ENCODE results near the gene LTBP1. TPM values are rescaled to one million over a fixed set of nuclear protein-coding genes. Genes with fewer than 3 reads are reported as not detected.

The LTBP1 gene
- total RNA-seq, 1 donor from 2014 or later = 124 TPM

DNA sequence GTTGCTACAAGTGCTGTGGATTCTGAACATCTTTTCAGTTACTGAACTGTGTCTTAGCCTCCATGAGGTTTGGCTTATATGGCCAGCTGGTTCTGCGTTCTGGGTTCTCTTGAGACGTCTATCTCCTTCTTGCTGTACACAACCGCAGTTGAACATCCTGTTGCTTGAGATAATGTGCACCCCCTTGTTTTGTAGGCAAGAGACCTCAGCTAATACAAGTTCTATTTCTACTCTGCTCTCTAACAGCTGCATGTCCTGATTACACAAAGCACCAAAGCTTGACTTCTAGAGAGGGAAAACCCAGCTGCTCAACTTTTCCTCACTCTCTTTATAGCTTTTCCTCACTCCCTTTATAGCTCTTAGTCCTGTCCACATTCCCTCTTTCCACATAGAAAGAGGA, 176.0 kb downstream of the LTBP1 start:
- intact Hi-C loops (cut with DNase I) = no loop called here
- no peak for DNase-seq (ENCODE audit: low spot score)

GRCh38 chr2:33123216-33123615, 176.5 kb downstream of the LTBP1 start:
- intact Hi-C loops (cut with DNase I) = no loop called here
- DNase-seq (ENCODE audit: low spot score) = no peak

DNA sequence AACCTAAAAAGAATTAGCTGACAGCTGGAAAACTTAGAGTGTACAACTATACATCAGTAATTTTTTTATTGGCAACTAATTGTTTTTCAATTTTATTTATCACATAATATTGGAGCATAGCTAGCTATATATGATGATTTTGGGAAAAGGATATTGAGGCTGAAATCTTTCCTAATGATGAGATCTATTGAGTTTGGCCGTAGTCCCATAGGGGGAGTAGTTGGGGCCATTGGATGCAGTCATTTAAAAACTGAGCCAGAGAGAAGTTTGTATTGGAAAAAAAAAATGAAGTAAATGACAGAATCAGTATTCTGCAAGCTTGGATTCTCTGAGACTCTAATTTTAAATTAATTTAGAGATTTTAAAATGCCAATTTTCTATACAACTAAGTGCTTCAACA, 179.8 kb downstream of the LTBP1 start:
- intact Hi-C loops (cut with DNase I) = no loop called here
- no peak for DNase-seq (ENCODE audit: low spot score)

- intact Hi-C loops (cut with DNase I) = no loop called here
- DNase-seq (ENCODE audit: low spot score) = no peak
Measured at GRCh38 chr2:33126958-33127357, 180.2 kb downstream of the LTBP1 start.

GRCh38 chr2:33129263-33130053, 182.7 kb downstream of the LTBP1 start:
- DNase-seq (ENCODE audit: low spot score) = no peak
- intact Hi-C loops (cut with DNase I) = loop anchor here (5.0 to 10.0 kb wide), 3 partner anchors 83 to 355 kb away; no protein-coding TSS in a partner anchor

GRCh38 chr2:33130054-33130447, 183.3 kb downstream of the LTBP1 start:
- DNase-seq (ENCODE audit: low spot score) = no peak
- intact Hi-C loops (cut with DNase I) = loop anchor here (5.0 to 10.0 kb wide), 3 partner anchors 82 to 355 kb away; no protein-coding TSS in a partner anchor

- DNase-seq (ENCODE audit: low spot score) = no peak
- intact Hi-C loops (cut with DNase I) = loop anchor here (5.0 to 10.0 kb wide), 3 partner anchors 82 to 356 kb away; no protein-coding TSS in a partner anchor
Measured at GRCh38 chr2:33130544-33130943, 183.8 kb downstream of the LTBP1 start.

GRCh38 chr2:33131111-33131510, 184.4 kb downstream of the LTBP1 start:
- intact Hi-C loops (cut with DNase I) = loop anchor here (5.0 to 10.0 kb wide), 3 partner anchors 81 to 356 kb away; no protein-coding TSS in a partner anchor
- DNase-seq (ENCODE audit: low spot score) = no peak

- no peak for DNase-seq (ENCODE audit: low spot score)
- intact Hi-C loops (cut with DNase I) = loop anchor here (5.0 to 10.0 kb wide), 3 partner anchors 81 to 357 kb away; no protein-coding TSS in a partner anchor
Measured at GRCh38 chr2:33131749-33132148, 185.0 kb downstream of the LTBP1 start.

GRCh38 chr2:33133454-33133952, 186.8 kb downstream of the LTBP1 start:
- DNase-seq (ENCODE audit: low spot score) = no peak
- intact Hi-C loops (cut with DNase I) = loop anchor here (5.0 to 10.0 kb wide), 3 partner anchors 79 to 359 kb away; no protein-coding TSS in a partner anchor

DNA sequence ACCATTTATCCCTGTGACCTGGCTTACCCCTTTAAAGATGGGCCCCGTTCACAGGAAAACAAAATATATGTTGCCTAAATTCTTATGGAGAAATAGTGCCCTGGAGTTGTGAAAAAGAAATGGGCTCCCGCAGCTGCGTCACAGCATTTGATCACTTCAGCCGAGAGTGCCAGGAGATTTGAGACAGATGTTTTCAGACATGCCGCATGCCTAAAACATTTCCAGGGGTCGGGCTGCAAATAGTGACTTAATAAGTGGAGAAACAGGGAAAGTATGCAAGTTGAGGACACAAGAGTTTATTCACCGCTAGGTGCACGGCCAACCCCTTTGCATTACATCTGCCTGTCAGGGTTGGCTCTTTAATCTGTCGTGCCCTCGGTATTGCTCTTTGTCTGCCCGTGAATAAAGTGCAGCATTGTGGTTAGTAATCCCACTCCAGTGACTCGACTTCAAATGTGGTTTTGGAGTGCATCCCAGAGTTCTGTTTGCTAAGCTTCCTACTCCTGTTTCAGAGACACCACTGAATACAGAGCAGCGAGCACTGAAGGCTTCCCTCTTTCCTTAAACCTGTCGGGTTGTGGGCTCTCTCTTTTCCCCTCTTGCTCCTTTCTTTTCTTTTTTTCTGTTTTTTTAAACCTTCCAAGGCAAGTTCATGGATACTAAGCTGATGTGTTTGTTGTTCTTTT, 187.5 kb downstream of the LTBP1 start:
- no peak for DNase-seq (ENCODE audit: low spot score)
- intact Hi-C loops (cut with DNase I) = loop anchor here (5.0 to 10.0 kb wide), 3 partner anchors 78 to 359 kb away; no protein-coding TSS in a partner anchor

DNA sequence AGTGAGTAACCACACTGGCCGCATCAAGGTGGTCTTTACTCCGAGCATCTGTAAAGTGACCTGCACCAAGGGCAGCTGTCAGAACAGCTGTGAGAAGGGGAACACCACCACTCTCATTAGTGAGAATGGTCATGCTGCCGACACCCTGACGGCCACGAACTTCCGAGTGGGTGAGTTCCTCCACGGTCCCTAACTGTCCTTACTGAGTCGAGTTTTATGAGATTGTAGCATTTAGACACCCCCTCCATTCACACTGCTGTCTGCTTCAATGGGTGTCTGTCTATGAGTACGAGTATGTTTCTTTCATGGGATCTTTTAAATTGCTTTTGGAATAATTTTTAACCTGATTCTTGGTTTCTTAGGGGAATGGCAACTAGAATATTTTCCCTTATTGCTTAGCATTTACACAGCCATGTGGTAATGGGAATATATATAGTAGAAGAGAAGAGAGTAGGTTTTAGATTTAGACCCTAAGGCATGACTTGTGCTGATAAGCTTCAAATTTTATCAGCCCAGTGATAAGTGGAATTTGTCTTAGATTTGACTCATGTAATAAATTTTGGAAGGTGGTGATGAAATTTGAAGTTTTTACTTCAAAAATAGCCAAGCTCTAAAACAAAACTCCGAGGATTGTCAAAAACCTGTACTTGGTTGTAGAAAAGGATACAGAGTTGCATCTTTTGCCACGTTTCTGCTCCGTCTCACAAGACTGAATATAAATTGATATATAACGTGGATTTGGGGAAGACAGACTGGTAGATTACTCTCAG, 188.2 kb downstream of the LTBP1 start:
- no peak for DNase-seq (ENCODE audit: low spot score)
- intact Hi-C loops (cut with DNase I) = loop anchor here (5.0 to 10.0 kb wide), 3 partner anchors 77 to 360 kb away; no protein-coding TSS in a partner anchor

- no peak for DNase-seq (ENCODE audit: low spot score)
- intact Hi-C loops (cut with DNase I) = loop anchor here (10.0 kb wide), 2 partner anchors 129 to 361 kb away; no protein-coding TSS in a partner anchor
Measured at GRCh38 chr2:33135645-33136044, 188.9 kb downstream of the LTBP1 start.

GRCh38 chr2:33136056-33136455, 189.3 kb downstream of the LTBP1 start:
- intact Hi-C loops (cut with DNase I) = loop anchor here (10.0 kb wide), 2 partner anchors 129 to 361 kb away; no protein-coding TSS in a partner anchor

DNA sequence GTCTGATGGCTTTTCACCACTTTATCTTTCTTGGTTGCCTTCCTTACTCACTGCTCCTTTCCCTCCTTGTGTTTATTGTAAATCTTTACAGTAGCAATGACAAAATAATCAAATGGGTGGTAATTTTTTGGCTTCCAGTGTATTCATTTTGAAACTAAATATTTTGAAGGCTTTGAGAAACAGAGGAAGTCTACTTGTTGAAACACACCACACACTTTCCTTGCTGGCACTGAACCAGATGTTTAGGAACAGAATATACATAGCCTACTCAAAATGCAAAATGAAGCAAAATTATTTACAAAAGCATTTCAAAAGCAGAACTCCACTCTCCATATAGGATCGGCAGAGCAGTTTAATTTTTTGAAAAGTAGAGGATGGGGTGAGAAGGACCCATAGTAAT, 189.8 kb downstream of the LTBP1 start:
- DNase-seq (ENCODE audit: low spot score) = no peak
- intact Hi-C loops (cut with DNase I) = loop anchor here (10.0 kb wide), 2 partner anchors 128 to 362 kb away; no protein-coding TSS in a partner anchor

More at GRCh38 chr2:33136056-33136455, 189.3 kb downstream of the LTBP1 start:
- DNase-seq (ENCODE audit: low spot score) = no peak

DNA sequence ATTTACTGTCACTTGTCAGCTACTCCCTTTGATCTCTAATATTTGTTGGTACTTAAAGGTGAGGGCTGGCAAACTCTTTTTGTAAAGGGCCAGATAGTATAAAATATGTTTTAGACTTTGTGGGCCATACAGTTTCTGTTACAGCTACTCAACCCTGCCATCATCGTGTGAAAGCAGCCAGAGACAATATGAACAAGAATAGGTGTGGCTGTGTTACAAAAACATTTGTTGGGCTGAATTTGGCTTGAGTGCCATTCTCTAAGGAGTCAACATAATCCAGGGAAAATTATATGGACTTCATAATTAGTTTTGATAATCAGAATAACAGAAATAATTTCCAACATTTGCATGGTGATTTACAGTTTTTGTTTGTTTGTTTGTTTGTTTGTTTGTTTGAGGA, 190.6 kb downstream of the LTBP1 start:
- intact Hi-C loops (cut with DNase I) = loop anchor here (10.0 kb wide), 2 partner anchors 127 to 363 kb away; no protein-coding TSS in a partner anchor
- no peak for DNase-seq (ENCODE audit: low spot score)

DNA sequence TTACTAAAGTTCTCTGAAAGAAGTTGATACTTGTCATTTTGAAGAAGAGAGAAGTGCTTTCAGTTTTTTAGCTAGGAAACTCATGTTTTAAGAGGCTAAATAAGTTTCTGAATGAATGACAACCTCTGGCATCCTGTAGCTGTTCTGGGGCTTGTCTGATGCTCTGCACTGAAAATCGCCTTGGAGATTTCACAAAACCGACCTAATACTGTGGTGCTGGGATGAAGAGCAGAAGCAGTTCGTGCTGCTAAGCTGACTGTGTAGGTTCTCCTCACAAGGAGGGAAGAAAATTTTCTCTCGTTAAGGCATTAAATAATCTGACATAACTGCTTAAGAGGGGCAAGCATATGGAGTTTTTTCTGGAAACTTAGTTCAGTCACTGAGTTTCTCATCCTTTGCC, 193.2 kb downstream of the LTBP1 start:
- intact Hi-C loops (cut with DNase I) = loop anchor here (10.0 kb wide), 2 partner anchors 125 to 365 kb away; no protein-coding TSS in a partner anchor
- DNase-seq (ENCODE audit: low spot score) = no peak

GRCh38 chr2:33141476-33141875, 194.7 kb downstream of the LTBP1 start:
- DNase-seq (ENCODE audit: low spot score) = no peak
- intact Hi-C loops (cut with DNase I) = no loop called here

- intact Hi-C loops (cut with DNase I) = no loop called here
- no peak for DNase-seq (ENCODE audit: low spot score)
Measured at GRCh38 chr2:33142810-33143209, 196.1 kb downstream of the LTBP1 start.
